GM21529 (cell line): ENCODE data around the gene PODXL.

Experiments used
- ATAC-seq: cut with Tn5 transposase; IDR thresholded peaks from one replicate; pipeline ENCODE4 v1.9.1; 2021; ENCODE audit not compliant: unreplicated experiment

Gene PODXL

GRCh38 chr7:131556053-131556908 is at the start of gene PODXL:
TSS of gene PODXL (minus strand) at chr7:131556628. CDS start at chr7:131556359, 269 bp downstream.
- peak; percentile 71 for ATAC-seq

DNA sequence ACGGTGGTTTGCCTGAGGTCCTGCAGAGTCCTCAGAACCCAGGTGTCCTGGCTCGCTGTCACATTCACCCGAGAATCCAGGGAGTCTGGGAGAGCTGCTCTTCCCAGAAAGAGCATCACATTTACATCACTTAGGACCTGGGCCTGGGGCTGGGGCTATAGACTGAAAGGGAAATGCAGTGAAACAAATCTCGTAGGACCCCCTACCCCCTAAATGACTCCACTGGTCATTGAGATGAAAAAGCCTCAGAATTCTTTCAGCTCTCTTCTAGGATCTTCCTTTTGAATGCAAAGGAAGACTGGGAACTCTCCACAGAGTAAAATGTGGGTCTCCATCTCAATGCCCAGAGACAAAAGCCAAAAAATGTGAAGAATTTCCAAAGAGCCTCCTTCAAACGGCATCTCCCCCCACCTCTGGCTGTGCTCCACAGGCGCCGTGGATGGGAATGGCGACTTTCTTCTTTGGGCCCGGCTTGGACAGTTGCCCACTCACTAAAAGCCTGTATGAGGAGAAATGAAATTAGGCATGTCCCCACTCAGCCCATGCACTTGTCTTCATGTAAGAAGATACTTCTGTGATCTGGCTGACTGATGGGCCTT is 49.0 kb upstream of the PODXL start:
- no peak for ATAC-seq

DNA sequence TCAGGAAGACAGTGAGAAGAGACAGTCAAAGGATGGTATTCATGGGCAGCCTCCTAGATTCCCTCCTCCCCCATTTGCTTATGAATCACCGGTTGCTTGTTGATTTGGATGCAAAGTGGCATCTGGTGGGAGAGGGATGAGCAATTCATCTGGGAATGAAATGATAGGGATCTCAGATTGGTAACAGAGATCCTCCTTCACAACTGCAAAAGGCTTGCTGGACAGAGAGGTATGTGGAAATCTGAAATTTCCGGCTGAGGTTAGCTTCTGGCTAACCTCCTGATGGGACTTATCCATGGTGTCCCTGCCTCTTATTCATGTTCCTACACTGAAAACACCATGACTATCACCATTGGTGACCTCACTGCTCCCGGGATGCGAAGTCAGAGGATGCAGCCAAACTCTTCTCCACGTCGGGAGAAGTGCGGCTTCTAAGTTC is 48.4 kb upstream of the PODXL start:
- no peak for ATAC-seq

DNA sequence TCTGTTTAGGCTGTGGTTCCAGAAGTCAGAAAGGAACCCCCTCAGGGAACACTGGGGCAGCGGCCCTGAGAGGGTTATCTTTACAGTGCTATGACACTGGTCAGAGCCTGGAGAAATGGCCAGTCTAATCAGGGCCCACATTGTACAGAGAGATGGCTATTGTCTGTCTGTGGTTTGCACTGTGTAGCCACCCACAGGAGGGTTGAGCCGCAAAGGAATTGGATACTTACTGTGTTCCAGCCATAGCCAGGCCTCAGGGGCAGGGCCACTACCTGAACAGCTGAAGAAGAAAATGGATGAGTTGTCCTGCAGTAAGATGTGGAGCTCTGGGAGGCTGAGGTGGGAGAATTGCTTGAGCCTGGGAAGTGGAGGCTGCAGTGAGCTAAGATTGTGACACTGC is 47.5 kb upstream of the PODXL start:
- ATAC-seq, result no peak

- no peak for ATAC-seq
Measured at GRCh38 chr7:131602994-131603372, 46.6 kb upstream of the PODXL start.

- ATAC-seq, result no peak
Measured at GRCh38 chr7:131602304-131602993, 46.0 kb upstream of the PODXL start.

GRCh38 chr7:131600085-131600881 is 43.9 kb upstream of the PODXL start:
- no peak for ATAC-seq

DNA sequence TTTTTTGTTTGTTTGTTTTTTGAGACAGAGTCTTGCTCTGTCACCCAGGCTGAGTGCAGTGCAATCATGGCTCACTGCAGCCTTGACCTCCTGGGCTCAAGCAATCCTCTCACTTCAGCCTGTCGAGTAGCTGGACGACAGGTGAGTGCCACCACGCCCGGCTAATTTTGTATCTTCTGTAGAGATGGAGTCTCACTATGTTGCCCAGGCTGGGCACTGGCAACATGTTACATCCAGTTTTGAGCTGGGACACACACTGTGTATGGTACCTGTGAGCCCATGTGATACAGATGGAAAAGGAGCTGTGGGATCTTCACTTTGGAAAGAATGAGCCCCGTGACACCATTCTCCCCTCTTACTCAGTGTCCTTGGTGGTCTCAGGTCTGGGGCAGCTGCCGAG is 40.4 kb upstream of the PODXL start:
- ATAC-seq, result no peak

DNA sequence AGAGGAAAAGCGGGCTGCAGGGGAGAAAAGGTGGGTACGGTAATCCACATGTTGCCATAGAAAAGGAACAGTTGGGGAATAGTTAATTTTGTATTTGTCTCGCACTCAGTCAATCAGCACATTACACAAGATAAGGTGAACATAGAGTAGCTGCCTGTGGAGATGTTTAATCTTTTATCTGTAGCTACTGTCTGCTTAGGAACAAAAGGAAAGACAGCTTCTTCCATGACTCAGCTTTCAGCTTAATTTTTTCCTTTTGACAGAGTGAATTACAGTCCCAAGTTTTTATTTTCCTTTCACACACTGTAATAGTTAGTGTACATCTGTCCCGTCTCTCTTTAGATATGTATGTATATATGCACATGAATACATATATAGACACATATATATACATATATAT is 39.3 kb upstream of the PODXL start:
- ATAC-seq, result no peak

DNA sequence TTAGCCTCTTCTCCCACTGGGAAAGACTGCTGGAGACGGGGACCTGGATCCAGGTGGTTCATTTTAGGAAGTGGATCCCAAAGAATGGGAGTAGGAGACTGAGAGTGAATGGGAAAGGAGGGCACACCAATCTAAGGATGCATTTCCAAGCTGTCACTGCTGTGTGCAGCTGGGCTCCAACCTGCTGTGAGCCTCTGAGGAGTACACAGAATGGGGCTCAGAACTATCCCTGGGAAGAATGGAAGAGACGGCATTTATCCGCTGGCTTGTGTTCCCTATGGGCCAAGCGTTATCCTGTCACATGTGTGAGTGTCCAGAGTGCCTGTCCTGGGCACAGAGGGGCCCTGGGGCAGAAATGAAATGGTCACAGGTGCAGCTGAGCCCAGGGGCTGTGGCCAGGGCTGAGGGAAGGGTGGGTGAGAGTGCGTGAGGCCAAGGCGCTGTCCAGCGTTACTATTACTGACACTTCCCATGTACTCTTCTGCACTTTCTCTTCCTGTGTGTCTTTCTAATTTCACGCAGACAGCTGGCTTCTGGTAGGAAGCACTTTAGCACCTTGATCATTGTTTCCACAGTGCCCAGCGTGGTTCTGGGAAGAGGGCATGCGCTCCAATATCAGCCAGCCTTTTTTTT is 35.4 kb upstream of the PODXL start:
- ATAC-seq, result no peak

DNA sequence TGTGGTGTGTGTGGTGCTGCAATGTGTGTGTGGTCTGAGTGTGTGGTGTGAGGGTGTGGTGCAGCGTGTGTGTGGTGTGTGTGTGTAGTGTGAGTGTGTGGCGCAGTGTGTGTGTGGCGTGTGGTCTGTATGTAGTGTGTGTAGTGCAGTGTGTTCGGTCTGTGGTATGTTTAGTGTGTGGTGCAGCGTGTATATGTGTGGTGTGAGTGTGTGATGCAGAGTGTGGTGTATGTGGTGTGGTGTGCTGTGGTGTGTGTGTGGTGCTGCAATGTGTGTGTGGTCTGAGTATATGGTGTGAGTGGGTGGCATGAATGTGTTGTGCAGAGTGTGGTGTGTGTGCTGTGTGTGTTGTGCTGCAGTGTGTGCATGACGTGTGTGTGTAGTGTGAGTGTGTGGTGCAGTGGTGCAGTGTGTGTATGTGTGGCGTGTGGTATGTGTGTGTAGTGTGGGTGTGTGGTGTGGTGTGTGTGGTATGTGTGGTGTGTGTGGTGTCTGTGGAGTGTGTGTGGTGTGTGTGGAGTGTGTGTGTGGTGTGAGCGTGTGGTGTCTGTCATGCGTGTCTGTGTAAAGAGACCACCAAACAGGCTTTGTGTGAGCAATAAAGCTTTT is 31.0 kb upstream of the PODXL start:
- ATAC-seq, result no peak

DNA sequence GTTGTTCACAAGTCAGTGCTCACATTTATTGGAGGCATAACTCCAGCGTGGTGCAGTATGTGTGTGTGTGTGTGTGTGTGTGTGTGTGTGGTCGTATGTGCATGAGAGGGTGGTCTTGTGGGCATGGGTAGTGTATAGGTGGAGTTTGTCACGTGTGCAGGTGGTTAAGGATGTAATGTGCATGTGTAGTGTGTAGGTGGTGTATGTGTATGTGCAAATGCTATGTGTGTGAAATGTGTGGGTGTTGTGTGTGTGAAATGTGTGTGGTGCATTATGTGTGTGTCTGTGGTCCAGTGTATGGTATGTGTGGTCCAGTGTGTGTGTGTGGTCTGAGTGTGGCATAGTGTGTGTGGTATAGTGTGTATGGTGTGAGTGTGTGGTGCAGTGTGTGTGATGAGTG is 30.3 kb upstream of the PODXL start:
- ATAC-seq, result no peak

DNA sequence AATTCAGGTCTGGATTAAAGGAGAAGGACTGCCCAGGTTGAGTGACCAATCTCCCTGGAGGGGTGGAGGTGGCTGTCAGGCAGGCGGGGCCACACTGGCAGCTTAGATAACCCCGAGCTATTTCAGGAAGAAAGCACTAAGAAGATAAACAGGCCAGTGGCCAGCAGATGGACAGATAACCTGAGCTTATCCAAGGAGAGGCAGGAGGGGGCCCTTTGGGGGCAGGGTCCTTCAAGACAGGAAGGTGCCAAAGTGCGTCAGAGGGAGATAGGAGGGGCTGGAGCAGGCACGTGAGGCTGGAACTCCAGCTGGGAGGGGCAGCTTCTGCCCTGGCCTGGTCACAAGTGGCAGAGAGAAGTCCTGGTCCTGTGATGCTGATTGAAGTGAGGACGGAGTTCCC is 29.8 kb upstream of the PODXL start:
- ATAC-seq, result no peak

DNA sequence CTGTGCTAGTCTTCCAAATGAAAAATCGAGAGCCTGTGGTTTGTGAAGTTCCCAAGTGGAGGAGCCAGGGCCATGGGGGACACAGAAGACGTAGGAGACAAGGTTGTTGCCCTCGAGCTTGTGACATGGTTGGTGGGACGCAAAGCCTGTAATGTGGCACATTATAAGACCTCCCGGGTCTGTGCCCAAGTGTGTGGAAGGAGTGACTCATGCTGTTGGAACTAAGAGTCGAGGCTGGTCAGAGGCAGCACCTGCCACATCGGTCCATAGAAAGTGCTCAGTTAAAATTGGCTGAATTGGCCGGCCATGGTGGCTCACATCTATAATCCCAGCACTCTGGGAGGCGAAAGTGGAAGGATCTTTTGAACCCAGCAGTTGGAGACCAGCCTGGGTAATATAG is 27.0 kb upstream of the PODXL start:
- ATAC-seq, result no peak

- ATAC-seq, result no peak
Measured at GRCh38 chr7:131581241-131582051, 25.0 kb upstream of the PODXL start.

DNA sequence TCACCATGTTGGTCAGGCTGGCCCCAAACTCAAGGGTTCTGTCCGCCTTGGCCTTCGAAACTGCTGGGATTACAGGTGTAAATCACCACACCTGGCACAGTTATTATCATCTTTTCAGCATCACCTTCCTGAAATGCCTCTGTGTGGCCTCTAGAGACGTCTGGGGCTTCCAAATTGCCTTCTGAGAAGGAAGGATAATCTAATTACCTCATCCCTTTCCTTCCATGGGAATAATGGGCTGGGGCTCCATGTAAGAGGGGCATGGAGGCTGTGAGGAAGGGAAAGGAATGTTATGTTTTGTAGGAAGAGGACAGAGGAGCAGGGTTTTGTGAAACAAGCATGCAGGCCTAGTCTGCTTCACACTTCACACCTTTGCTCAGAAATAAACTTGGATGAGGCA is 22.2 kb upstream of the PODXL start:
- ATAC-seq, result no peak

- ATAC-seq, result no peak
Measured at GRCh38 chr7:131574741-131575140, 18.3 kb upstream of the PODXL start.

DNA sequence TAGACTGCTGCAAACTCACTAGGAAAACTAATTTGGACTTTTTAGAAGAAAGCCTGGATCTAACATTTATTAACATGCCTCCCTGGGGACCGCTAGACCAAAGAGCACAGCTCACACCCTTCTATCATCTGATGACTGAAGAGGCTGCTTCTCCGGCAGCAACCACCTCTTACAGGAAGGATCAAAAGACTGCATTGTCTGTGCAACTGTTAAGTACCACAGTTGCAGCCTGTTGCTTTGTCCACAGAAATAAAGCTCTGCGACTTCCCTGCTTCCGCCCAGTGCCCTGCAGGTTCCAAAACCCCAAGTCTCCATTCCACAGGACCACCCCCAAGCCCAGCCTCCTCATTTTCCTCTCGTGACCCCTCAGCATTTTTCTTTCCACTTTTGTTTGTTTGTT is 14.0 kb upstream of the PODXL start:
- ATAC-seq, result no peak

DNA sequence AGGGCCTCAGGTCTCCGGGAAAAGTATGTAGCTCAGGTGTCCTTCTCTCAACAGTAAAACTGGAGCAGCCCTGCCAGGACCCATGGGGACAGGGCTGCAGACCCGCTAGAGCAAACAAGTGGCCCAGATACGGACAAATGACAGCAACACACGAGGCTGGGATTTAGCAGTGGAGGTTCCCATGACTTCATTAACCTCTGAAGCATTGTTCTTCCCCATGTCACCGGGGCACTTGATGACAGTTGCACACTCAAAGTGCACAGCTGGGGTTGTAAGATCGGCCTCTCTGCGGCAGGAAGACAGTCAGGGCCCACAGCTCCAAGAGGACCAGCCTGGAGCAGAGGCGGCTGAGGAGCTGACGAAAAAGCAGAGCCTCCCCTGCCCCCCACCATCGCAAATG is 12.5 kb upstream of the PODXL start:
- no peak for ATAC-seq

- no peak for ATAC-seq
Measured at GRCh38 chr7:131568510-131568909, 12.1 kb upstream of the PODXL start.
